CD4-positive, alpha-beta T cell treated with Interleukin-4 for 4 hours (primary cell): ENCODE results near the gene AUTS2.

Experiments used
- DNase-seq: peaks from one replicate; pipeline ENCODE4 v3.0.0-alpha.2; 2020

Gene AUTS2

DNA sequence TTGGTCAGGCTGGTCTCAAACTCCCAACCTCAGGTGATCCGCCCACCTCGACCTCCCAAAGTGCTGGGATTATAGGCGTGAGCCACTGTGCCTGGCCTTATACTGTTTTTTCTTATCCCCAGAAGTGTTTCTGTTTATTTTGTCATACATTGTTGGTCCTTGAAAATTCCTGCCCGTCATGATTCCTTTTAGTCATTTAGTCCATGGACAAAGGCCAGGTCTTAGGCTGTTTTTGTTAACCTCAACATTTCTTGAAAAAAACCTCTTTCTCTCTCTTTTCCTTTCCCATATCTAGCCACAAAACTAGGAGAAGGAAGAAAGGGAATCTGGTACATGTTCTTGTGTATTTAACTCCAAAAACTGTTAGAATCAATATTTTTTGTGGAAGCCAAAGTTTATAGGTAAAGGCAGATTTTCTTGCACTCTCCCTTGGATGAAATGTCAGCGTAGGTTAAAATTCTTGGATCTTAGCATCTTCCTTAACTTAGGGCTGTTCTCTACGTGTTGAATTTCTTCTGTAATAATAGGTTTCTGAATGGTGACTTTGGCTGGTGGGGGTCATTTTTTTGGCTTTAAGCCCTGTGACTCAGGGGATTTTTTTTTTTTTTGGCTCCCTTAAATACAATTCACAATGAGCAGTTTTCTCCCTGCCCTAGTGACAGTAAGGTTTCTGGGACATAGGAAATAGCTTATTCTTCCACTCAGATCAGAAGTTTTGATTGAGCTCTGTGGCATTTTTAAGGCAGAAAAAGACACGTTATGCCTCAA lies 500.8 kb downstream of the AUTS2 start:
- no peak for DNase-seq

DNA sequence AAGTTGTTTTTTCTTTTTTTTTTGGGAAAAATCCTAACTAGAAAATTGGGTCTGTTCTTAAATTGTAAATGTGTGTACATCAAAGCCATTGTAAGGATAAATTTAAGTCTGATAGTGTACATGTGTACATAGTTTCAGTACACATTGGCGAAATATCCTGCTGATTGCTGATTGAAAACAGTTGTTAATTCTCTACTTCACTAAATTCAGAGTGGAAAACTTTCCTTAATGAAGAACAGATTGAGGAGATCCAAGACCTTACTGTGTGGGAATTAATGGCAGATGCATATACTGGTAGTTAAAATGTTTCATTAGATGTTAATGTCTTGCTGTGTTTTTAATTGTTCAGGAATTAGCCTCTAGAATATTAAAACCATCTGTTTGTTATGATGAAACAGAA lies 506.0 kb downstream of the AUTS2 start:
- DNase-seq = no peak

- no peak for DNase-seq
Measured at GRCh38 chr7:70113078-70113477, 514.8 kb downstream of the AUTS2 start.

GRCh38 chr7:70113536-70113935 lies 515.3 kb downstream of the AUTS2 start:
- no peak for DNase-seq

- DNase-seq = no peak
Measured at GRCh38 chr7:70114806-70115205, 516.5 kb downstream of the AUTS2 start.

DNA sequence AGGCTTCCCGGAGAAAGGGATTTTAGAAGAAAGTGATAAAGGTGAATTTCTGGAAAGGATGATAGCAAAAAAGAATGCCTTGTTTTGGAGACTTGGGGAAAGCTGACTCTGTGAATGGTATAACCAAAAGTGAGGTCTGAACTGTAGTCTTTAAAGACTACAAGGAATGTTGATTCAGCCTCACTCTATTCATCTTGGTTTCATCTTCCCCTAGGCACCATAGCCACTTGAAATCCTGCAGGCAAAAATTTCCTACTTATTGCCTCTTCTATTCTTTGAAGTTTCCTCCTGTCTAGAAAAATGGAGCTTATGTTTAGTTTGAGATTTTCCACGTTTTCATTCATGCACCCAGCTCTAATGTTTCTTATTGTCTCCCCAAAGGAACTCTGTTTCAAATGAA lies 518.0 kb downstream of the AUTS2 start:
- DNase-seq = no peak

DNA sequence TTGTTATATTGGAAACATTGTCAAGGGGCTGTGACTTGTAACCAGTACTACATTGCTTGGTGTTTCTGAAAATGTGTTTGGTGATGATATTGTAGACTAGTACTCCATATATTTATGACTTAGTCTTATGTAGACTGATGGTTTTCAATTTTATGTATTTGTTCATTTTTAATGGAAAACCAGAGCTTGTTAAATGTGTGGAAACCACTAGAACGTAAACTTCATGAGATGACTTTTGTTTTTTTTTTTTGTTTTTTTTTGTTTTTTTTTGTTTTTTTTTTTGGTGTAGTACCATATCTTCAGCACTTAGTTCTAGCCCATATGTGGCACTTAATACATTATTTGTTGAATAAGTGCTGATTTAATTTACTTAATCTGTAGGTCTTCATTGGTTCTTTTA lies 518.6 kb downstream of the AUTS2 start:
- no peak for DNase-seq

DNA sequence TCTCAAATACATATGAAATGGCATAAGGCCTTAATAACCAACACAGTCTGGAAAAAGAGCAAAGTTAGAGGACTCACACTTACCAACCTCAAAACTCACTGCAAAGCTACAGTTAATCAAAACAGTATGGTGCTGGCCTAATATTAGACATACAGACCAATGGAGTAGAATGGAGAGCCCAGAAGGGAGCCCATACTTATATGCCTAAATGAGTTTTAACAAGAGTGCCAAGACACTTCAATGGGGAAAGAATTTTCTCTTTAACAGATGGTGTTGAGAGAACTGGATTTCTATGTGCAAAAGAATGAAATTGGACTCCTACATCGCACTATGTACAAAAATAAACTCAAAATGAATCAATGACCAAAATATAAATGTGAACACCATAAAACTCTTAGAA lies 522.6 kb downstream of the AUTS2 start:
- no peak for DNase-seq

GRCh38 chr7:70131817-70132216 lies 533.5 kb downstream of the AUTS2 start:
- no peak for DNase-seq

DNA sequence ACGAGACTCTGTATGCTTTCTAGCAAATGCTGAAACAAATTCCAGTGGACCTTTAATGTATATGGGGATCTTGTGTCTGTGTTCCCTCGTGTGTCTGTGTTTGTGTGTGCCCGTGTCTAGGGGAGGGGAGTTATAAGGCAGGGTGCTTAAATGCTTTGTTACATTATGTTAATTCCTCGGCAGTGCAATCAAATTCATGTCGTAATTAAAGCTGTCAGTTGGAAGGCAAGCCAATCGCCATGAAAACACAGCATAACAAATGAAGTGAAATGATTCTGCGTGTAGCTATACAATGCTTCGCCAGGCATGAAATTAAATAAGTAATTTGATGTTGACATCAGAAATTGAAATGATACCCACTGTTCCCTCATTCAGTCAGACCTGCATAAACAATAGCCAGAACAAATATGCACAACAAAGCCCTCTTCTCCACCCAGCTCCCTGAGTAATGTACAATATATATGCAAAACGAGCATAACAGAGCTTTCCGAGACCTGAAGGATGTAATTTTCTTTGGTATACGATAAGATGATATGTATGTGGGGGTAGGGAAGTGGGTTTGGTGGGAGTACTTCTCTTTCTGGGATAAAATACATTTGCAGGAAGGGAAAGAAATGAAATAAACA lies 534.1 kb downstream of the AUTS2 start:
- no peak for DNase-seq

GRCh38 chr7:70132852-70133690 lies 534.8 kb downstream of the AUTS2 start:
- no peak for DNase-seq

- no peak for DNase-seq
Measured at GRCh38 chr7:70134029-70134770, 535.9 kb downstream of the AUTS2 start.

DNA sequence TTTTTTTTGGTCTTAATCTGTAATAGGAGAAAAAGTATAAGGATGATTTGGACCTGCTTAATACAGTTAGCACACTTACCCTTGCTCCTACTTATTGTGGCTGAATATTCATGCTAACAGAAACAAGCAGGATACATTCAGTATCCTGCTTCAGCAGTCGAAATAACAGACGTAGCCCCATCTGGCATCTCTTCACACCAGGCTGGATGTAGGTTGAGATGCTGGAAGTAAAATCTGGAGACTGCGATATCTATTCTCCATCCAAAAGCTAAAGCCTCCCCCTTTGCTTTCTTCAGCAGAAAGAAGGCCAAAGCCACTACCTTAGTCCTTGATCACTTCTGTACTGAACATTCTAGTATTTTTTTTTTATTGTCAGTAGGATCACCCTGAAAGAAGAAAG lies 537.4 kb downstream of the AUTS2 start:
- no peak for DNase-seq

DNA sequence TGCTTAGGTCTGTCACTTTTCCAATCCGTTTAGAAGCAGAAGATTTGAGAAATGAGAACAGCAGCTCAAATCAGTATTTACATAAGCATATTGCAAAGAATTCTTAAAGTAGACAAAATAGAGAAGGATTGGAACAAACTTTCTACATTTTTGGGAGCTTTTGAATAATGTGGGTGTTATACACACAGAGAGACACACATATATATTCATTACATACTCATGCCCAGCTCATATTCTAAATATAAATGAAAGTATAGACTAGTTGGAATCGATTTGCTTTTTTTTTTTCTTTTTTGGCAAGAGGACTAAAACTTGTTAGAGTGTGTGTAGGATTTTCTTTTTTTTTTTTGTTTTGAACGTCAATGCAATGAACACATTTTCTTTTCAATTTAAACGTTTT lies 538.9 kb downstream of the AUTS2 start:
- DNase-seq = no peak

GRCh38 chr7:70142247-70142932 lies 544.1 kb downstream of the AUTS2 start:
- no peak for DNase-seq

GRCh38 chr7:70143075-70144044 lies 545.1 kb downstream of the AUTS2 start:
- no peak for DNase-seq

DNA sequence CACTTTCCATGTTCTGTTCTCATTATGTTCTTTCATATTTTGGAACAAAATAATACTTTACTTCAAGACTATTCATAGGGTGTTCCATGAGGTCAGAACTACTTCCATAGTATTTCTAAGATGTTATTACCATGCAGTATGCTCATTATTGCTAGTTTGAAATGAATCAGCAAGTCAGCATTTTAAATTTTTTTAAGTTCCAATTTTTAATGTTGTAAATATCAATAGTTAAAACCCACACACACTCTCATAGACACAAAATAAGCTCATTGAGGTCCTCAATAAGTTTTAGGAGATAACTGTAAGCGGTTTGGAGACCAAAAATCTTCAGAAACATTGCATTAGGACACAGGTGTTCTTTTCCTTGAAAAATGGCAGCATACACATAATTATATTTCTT lies 550.7 kb downstream of the AUTS2 start:
- DNase-seq = no peak

GRCh38 chr7:70152313-70152712 lies 554.0 kb downstream of the AUTS2 start:
- DNase-seq = no peak

- DNase-seq = no peak
Measured at GRCh38 chr7:70153933-70154332, 555.7 kb downstream of the AUTS2 start.

GRCh38 chr7:70154521-70155180 lies 556.4 kb downstream of the AUTS2 start:
- DNase-seq = no peak

- DNase-seq = no peak
Measured at GRCh38 chr7:70156057-70156456, 557.8 kb downstream of the AUTS2 start.
